Caco-2 (cell line): ENCODE results near the gene TCIRG1. TPM values are rescaled to one million over a fixed set of nuclear protein-coding genes. Genes with fewer than 3 reads are reported as not detected.

ENCODE experiments used
- BruUV-seq: library from RNA; stranded (reverse); fragments of 400-500 nt; replicated peaks from 2 replicates; lab custom pipeline; 2021; lab: Mats Ljungman, UMichigan
- CTCF ChIA-PET: fragments of 300-600 bp; sonication (Branson Sonifier 250); formaldehyde crosslinking; loops from one replicate; lab custom pipeline; 2022; ENCODE audit warnings: antibody characterized with exemption; lab: Charles Lee
- POLR2A ChIA-PET: fragments of 300-600 bp; sonication (Branson Sonifier 250); formaldehyde crosslinking; loops from one replicate; lab custom pipeline; 2022; ENCODE audit warnings: antibody characterized with exemption; lab: Charles Lee
- DNase-seq, 2 experiments: peaks; one replicate each; pipeline versions ENCODE4 v3.0.0 to v3.0.0-alpha.2; 2020 to 2022
- H3K27me3 ChIP-seq: replicated peaks from 2 replicates; pipeline ENCODE4 v1.6.0; 2011; ENCODE audit warnings: low read length; ENCODE audit not compliant: control insufficient read depth, insufficient read depth
- H3K36me3 ChIP-seq: 2 replicates; pipeline ENCODE4 v1.5.1; 2011; ENCODE audit warnings: low read length; ENCODE audit not compliant: control insufficient read depth, insufficient read depth
- H3K4me1 ChIP-seq: fragments of 250-450 bp; sonication (Bioruptor Pico); 2 replicates; pipeline ENCODE4 v1.5.1; 2020; ENCODE audit warnings: mild to moderate bottlenecking
- H3K4me3 ChIP-seq: 2 replicates; pipeline ENCODE4 v1.5.1; 2011; ENCODE audit warnings: low read depth, mild to moderate bottlenecking, control low read depth, low read length
- H3K9me3 ChIP-seq: fragments of 250-450 bp; sonication (Bioruptor Pico); 2 replicates; pipeline ENCODE4 v1.5.1; 2020; ENCODE audit warnings: mild to moderate bottlenecking, moderate library complexity
- H3K27ac Mint-ChIP-seq: one replicate; pipeline ENCODE4 v1.8.0; 2022; ENCODE audit warnings: mixed read lengths; ENCODE audit not compliant: unreplicated experiment
- H3K27me3 Mint-ChIP-seq: one replicate; pipeline ENCODE4 v1.8.0; 2022; ENCODE audit warnings: mixed read lengths; ENCODE audit not compliant: insufficient read depth, unreplicated experiment
- H3K36me3 Mint-ChIP-seq: one replicate; pipeline ENCODE4 v1.8.0; 2022; ENCODE audit warnings: mild to moderate bottlenecking, mixed read lengths; ENCODE audit not compliant: insufficient read depth, unreplicated experiment
- H3K4me1 Mint-ChIP-seq: one replicate; pipeline ENCODE4 v1.8.0; 2022; ENCODE audit warnings: low read depth, mixed read lengths; ENCODE audit not compliant: unreplicated experiment
- H3K4me3 Mint-ChIP-seq: one replicate; pipeline ENCODE4 v1.8.0; 2022; ENCODE audit warnings: mild to moderate bottlenecking, moderate library complexity, mixed read lengths; ENCODE audit not compliant: unreplicated experiment
- H3K9me3 Mint-ChIP-seq: one replicate; pipeline ENCODE4 v1.8.0; 2022; ENCODE audit warnings: mixed read lengths; ENCODE audit not compliant: unreplicated experiment
- CTCF ChIP-seq, 2 experiments: fragments of 200-600 bp in 1 of 2; IDR thresholded peaks; 1 replicate in 1 of 2; 2 replicates in 1 of 2; pipeline versions ENCODE4 v1.5.1 to v1.8.0; 2011 to 2022; ENCODE audit warnings: antibody characterized with exemption in 1 of 2, control low read depth in 1 of 2, inconsistent platforms in 1 of 2, low read depth in 1 of 2, low read length in 1 of 2, mild to moderate bottlenecking in 1 of 2, moderate library complexity in 1 of 2; ENCODE audit not compliant: insufficient read depth in 1 of 2, severe bottlenecking in 1 of 2, unreplicated experiment in 1 of 2
- intact Hi-C: fragments of 100-400 bp; cut with micrococcal nuclease; formaldehyde crosslinking; loops from one replicate; pipeline ENCODE4 v1.10.0; 2022; ENCODE audit not compliant: unreplicated experiment
- total RNA-seq: library from RNA; stranded (reverse); gene quantifications from 2 replicates; pipeline ENCODE4 v1.2.3, GENCODE V29; 2022

TCIRG1 gene
- total RNA-seq, 1 experiment from 2014 or later: 2.7 TPM

DNA sequence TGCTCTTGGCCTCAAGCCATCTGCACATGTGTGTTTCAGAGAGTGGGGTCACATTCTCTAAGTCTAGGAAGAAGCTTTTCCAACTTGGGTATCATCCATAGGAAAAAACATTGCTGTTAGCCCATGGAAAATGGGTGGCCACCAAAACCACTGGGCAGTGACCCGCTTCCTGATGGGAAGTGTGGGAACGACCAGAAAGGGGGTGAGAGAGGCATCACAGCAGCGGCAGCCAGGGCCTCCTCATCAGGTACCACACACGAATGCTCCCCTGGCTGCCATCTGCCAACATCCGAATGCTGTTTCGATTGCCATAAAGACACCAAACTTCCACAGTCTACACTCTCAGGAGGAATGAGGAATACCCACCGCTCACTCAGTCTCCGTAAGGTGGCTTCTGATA, 42.0 kb downstream of the TCIRG1 start:
- no peaks in the 10 kb centered on the region for H3K9me3 Mint-ChIP-seq
- Histone ChIP-seq H3K9me3 (no peaks in the 10 kb centered on the region), H3K4me1 (no peaks in the 10 kb centered on the region), H3K36me3 (peaks cover 5% of the 10 kb centered on the region), H3K4me3 (no peak overlapping the region), H3K27me3 (no peaks in the 10 kb centered on the region)
- TF ChIP-seq CTCF (IDR thresholded peaks at IDR 0.05; ENCODE audit: insufficient read depth in 1 of 2, low read depth in 1 of 2, low read length in 1 of 2, severe bottlenecking in 1 of 2, unreplicated experiment in 1 of 2): no peak
- H3K4me3 Mint-ChIP-seq: no peak overlapping the region
- DNase-seq: no peak
- H3K27ac Mint-ChIP-seq: no peak overlapping the region
- peaks cover 84% of the 10 kb centered on the region for H3K36me3 Mint-ChIP-seq
- H3K4me1 Mint-ChIP-seq: peaks cover 10% of the 10 kb centered on the region
- ChIA-PET CTCF (interaction anchor here (1.0 kb wide), 1 partner anchor 25 kb away, joined by 3 read pairs; no protein-coding TSS in a partner anchor), POLR2A (no interaction called here)
- intact Hi-C loops: no loop called here
- H3K27me3 Mint-ChIP-seq: no peaks in the 10 kb centered on the region
- no TSS peak for BruUV-seq

DNA sequence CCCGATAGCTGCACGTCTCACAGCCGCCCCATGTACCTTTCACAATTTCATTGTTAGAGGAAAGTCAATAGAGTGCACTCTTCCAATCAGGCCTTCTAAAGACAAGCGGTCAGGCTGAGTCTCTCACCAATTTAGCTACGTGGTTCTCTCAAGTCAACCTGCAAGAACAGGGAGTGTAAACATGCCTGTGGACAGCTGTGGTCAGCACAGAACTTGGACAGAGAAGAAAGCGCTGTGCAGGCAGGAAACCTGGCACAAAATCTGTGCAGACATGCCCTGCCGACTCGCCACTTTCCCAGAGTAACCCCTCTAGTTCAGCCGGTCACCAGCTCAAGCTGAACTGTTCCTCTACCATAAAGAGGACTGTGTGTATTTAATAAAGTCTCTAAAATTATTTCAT, 42.9 kb downstream of the TCIRG1 start:
- DNase-seq: no peak
- Histone ChIP-seq H3K9me3 (no peaks in the 10 kb centered on the region), H3K36me3 (peaks cover 5% of the 10 kb centered on the region), H3K4me1 (no peaks in the 10 kb centered on the region), H3K4me3 (no peak overlapping the region), H3K27me3 (no peaks in the 10 kb centered on the region)
- no peak for TF ChIP-seq CTCF (IDR thresholded peaks at IDR 0.05; ENCODE audit: insufficient read depth in 1 of 2, low read depth in 1 of 2, low read length in 1 of 2, severe bottlenecking in 1 of 2, unreplicated experiment in 1 of 2)
- no TSS peak for BruUV-seq
- Mint-ChIP-seq H3K9me3 (no peaks in the 10 kb centered on the region), H3K27me3 (no peaks in the 10 kb centered on the region), H3K27ac (no peak overlapping the region), H3K4me1 (peaks cover 10% of the 10 kb centered on the region), H3K4me3 (no peak overlapping the region), H3K36me3 (peaks cover 81% of the 10 kb centered on the region)
- POLR2A ChIA-PET: no interaction called here
- CTCF ChIA-PET: interaction anchor here (1.0 kb wide), 1 partner anchor 25 kb away, joined by 3 read pairs; no protein-coding TSS in a partner anchor
- intact Hi-C loops: no loop called here

DNA sequence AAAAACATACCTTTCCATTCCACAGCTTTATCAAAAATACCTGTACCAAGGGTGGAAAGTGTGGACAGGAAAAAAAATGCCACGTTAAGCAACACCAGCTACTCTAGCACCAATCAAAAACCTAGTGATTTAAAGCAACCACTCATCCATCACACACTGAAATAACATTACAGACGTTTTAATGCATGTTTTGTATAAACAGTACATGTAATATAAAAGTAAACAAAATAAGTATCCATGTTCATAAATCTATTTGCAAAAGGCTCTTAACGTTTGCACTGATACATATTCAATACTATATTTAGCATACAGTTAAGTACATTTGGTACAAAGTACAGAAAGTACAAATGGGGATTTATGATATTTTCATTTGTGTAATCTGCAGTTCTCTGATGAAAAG, 43.7 kb downstream of the TCIRG1 start:
- Histone ChIP-seq H3K4me3 (no peak overlapping the region), H3K4me1 (no peaks in the 10 kb centered on the region), H3K9me3 (no peaks in the 10 kb centered on the region), H3K27me3 (no peaks in the 10 kb centered on the region), H3K36me3 (peaks cover 5% of the 10 kb centered on the region)
- no peaks in the 10 kb centered on the region for H3K27me3 Mint-ChIP-seq
- DNase-seq: no peak
- TF ChIP-seq CTCF (IDR thresholded peaks at IDR 0.05; ENCODE audit: insufficient read depth in 1 of 2, low read depth in 1 of 2, low read length in 1 of 2, severe bottlenecking in 1 of 2, unreplicated experiment in 1 of 2): no peak
- BruUV-seq: no TSS peak
- CTCF ChIA-PET: no interaction called here
- POLR2A ChIA-PET: no interaction called here
- peaks cover 77% of the 10 kb centered on the region for H3K36me3 Mint-ChIP-seq
- intact Hi-C loops: no loop called here
- no peak overlapping the region for H3K4me3 Mint-ChIP-seq
- H3K4me1 Mint-ChIP-seq: peaks cover 10% of the 10 kb centered on the region
- no peak overlapping the region for H3K27ac Mint-ChIP-seq
- no peaks in the 10 kb centered on the region for H3K9me3 Mint-ChIP-seq
